G401 (cell line): ENCODE data around the gene TRPV4. TPM values are rescaled to one million over a fixed set of nuclear protein-coding genes. Genes with fewer than 3 reads are reported as not detected.

Experiments used
- DNase-seq: peaks from one replicate; pipeline ENCODE4 v3.0.0-alpha.2; 2015; ENCODE audit warnings: low spot score
- in situ Hi-C: cut with HindIII; loops from 2 replicates; pipeline ENCODE4 v1.10.0; 2016; ENCODE audit warnings: low sequenced_read_pairs, mixed read lengths
- total RNA-seq: library from RNA; depleted of rRNA; stranded (reverse); fragments of >200 nt; shearing (Covaris generic); gene quantifications from 2 replicates; pipeline ENCODE4 v1.2.3, GENCODE V29; 2014

The TRPV4 gene
- total RNA-seq, 1 experiment from 2014 or later = not detected

DNA sequence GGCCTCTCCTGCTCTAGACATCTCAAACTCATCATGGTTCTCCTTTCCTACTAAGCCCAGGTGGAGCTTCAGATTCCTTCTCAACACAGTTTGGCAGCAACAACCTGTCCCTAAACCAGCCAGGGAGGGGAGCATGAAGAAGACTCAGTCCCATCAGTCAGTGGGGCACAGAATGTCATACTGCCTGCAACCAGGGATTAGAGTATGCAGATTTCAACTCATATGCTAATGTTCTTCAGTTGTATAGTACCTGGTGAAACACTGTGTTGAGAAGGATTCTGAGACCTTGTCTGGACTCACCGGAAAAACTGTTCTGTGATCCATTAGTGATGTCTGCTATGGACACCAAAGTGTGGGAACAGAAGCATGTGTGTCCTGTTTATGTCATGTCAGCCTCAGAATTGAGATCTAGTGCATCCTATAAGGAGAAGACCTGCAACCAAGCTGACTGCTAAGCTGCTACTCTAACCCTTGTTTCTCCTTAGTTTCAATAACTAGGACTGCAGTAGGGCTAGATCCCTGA lies 43.6 kb downstream of the TRPV4 start:
- in situ Hi-C loops = no loop called here
- no peak for DNase-seq

DNA sequence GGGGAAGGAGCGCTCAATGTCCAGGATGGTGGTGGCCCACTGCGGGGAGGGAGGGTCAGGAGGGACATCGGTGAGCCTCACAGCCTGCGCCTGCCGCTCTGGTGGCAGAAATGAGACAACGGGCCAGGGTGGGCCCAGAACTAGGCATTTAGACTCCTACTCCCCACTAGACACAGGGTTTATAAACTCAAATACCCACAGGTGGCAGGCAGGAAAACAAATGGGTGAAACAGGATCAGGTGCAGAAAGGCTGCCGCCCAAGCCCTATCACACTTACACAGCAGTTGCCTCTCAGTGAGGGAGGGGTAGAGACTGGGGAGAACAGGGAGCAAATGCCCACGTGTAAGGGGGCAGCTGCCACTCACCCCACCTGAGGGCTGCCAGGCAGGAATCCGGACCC lies 46.4 kb downstream of the TRPV4 start:
- no peak for DNase-seq
- in situ Hi-C loops = no loop called here

DNA sequence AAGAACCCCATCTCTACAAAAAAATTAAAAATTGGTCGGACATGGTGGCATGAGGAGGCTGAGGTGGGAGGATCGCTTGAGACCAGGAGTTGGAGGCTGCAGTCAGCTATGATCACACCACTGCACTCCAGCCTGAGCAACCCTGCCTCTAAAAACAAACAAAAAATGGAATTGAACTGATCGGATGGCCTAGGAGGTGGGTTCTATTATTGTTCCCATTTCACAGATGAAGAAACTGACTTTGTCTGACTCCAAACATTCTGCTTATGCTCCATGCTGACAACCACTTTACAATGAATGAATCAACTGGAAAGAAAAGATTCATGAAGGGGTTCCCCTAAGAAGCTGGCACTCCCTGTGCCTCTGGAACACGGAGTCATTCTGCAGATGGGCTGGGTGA lies 47.3 kb downstream of the TRPV4 start:
- in situ Hi-C loops = no loop called here
- no peak for DNase-seq

DNA sequence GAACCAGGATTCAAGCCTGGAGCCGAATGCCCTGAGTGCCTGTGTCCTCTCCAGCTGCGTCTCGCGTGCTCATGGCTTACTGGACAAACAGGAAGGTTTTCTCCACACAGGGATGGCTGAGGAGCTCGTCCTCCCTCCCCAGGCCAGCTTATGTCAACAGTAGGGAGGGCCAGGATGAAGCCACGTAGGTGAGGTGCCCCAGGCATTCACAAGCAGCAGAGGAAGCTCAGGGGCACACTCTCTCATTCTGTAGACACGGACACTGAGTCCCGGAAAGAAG lies 49.3 kb downstream of the TRPV4 start:
- in situ Hi-C loops = no loop called here
- DNase-seq = no peak

DNA sequence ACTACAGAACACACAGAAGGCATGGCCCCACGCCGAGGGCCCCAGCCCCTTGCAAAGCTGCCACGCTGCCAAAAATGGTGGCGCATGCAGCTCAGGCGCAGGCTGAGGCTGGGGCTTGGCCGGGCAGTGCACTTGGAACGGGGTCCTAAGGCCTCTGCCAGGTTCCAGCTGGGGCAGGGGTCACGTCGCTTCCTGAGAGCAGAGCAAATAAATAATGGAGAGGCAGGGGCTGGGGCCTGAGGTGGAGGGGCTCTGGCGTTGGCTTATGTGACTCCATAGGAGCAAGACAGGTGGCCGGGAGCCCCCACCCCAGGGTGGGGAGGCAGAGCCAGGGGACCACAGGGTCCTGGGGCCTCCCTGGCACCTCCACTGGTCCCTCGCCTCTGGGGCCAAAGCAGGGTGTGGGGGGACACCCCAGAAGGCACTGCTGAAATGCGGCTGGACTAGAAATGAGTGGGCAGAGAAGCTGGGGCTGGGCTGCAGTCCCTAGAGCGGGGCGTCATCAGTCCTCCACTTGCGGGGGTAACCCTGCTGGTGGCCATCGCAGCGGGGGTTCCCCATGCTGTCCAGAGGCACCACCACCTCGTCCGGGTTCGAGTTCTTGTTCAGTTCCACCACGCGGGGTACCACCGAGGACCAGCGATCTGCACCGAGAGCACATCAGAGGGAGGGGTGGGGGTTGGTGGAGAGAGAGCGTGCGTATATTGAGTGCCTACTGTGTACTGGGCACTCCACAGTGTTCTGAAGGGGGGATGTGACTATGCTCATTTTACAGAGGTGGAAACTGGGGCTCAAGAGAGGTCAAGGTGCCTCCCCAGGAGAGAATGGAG lies 49.8 kb downstream of the TRPV4 start:
- in situ Hi-C loops = no loop called here
- DNase-seq = no peak

DNA sequence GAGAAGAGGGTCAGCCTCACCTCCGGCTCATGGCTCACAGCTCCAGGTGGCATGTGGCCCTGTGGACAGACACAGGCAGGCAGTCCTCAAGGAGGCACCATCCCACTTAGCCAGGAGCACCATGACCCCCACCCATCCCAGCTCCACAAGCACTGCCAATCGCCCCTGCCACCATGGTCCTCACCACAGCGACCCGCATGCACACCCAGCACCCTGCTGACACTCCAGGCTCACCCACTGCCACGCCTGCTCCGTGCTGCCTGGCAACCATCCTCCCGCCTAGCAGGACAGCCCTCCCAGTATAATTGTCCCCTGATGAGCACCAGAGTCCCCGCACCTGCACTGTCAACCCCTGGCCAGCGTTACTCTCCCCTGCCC lies 50.9 kb downstream of the TRPV4 start:
- in situ Hi-C loops = no loop called here
- DNase-seq = no peak

DNA sequence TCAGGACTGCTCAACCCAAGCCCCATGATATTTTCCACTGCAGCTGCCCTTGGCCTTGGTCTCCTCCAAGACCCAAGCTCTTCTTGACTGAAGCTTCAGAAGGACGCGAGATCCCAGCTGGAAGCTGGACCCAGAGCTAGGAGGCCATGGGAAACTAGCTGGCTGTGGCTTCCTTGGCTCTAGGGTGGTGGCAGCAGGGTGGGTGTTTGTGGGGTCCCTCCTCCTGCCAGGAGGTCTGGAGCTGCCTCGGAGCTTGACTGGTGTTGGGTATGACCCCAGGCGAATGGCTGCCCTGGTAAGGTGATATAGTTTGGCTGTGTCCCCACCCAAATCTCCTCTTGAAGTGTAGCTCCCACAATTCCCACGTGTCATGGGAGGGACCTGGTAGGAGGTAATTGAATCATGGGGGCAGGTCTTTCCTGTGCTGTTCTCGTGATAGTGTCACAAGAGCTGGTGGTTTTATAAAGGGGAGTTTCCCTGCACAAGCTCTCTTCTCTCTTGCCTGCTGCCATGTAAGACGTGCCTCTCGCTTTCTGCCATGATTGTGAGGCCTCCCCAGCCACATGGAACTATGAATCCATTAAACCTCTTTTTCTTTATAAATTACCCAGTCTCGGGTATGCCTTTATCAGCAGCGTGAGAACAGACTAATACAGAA lies 51.4 kb downstream of the TRPV4 start:
- in situ Hi-C loops = no loop called here
- no peak for DNase-seq

DNA sequence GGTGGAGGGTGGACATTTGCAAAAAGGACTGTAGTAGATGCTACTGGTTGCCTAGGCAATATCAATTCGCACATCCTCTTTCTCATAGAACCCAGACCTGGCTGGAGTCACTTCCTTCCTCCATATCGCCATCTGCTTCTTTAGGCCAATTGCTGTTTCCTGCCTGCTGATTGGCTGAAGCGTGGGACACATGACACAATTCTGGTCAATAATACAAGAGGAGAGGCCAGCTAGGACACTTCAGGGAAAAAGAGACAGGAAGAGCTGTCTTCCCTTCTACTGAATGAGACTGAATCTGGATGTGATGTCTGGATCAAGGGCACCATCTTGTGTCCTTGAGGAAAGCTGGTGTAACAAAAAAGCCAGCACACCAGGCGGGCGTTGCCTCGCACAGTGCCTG lies 53.8 kb downstream of the TRPV4 start:
- no peak for DNase-seq
- in situ Hi-C loops = no loop called here

DNA sequence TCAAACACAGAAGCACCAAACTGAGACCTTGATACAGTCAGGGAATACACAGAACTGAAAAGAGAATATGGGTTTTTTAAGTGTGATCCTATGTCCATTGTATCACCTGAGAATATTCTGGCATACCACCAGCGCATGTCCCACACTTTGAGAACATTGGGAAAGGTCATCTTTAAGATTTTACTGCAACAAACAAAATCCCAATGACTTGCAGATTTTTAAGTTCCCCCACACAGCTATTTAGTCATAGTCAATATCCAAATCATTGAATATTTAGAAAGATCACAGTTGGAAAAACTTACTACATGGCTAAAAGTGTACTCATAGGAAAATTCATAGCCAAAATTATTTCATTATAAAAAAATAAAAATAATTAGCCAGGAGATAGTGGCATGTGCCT lies 54.5 kb downstream of the TRPV4 start:
- in situ Hi-C loops = no loop called here
- DNase-seq = no peak

DNA sequence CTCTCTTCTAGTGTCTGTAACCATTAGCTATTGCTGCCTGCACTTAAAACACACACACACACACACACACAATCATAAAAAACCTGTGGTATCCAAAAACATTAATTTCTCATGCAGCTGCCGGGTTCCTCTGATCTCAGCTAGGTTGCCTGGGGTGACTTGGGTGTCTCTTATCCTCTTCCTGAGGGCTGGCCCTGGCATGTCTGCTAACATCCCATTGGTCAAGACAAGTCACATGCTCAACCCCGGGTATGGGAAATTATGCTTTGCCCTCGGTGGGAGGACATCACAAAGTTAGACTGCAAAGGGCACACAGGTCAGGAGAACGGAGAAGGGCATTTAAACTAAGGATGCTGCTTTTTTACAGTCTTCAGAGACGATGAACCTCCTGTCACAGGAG lies 55.7 kb downstream of the TRPV4 start:
- in situ Hi-C loops = no loop called here
- DNase-seq = no peak

DNA sequence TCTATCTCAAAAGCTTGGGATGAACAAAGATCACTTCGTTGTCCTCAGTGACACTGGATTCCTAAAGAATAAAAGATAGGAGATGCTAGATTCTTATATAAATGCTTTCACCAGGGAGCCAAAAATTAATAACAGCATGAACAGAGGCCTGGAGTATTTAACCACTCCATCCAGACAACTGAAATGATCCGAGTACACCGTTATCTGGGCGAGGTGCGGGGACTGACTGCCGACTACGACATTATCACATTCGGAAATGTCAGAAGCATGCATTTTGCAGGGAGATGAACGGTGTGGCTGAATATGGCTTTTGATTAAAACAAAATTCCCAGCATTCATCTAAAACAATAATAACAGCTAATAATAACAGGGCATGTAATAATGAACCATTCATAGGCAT lies 56.6 kb downstream of the TRPV4 start:
- in situ Hi-C loops = no loop called here
- DNase-seq = no peak

DNA sequence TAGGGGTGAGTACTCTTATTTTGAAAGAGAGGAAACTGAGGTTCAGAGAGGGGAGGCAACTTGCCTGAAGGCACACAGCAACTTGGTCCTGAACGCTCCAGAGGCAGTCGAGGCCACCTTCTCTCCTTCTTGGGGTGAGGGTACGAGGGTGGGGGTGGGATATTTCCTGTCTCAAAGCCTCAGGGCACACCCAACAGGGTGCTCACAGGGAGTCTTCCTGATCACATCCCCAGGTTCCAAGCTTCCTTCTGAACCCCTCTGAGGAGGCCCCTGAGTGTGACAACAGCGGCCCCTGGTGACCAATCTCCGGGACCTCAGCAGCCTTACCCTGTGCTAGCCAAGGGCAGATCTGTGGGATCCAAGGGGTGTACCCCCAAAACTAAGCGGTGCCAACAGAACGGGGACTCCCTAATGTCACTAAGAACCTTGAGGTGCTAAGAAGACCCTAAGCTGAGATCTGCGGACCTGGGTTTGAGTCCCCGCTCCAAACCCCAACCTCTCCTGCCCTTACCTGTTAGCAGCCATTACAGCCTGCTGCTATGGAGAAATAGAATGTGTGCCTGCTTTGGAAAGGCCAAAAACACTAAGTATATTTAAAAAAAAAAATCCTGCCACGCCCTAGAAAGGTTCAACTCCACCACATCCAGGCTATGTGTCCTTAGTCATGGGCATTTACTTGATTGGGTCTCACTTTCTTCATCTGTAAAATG lies 57.9 kb downstream of the TRPV4 start:
- in situ Hi-C loops = no loop called here
- DNase-seq = peak; percentile 76

DNA sequence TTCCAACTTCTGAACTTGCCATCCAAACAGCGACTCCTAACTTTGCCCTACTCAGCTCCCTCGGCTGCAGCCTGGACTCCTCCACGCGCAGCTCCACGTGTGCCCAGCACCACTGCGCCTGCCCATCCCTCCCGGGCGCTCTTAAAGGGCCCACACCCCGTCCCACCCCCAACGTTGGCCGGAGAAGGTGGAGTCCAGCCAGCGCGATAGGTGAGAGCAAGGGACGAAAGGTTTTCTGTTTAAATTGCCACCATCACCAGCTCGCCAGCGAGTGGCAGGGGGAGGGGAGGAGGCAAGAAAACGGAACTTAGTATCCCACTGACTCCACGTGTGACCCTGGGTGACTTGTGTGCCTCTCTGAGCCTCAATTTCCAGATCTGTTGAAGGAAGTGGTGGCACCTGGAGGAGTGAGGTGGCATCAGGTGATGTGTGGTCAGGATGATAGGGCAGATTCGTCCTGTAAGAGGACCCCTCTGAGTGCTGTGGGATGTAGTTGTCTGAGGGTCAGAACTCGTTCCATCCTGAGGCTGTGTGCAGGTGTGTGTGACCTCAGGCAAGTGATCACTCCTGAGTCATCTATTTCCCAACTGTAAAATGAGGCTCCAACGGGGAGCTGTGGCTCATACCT lies 59.7 kb downstream of the TRPV4 start:
- in situ Hi-C loops = no loop called here

DNA sequence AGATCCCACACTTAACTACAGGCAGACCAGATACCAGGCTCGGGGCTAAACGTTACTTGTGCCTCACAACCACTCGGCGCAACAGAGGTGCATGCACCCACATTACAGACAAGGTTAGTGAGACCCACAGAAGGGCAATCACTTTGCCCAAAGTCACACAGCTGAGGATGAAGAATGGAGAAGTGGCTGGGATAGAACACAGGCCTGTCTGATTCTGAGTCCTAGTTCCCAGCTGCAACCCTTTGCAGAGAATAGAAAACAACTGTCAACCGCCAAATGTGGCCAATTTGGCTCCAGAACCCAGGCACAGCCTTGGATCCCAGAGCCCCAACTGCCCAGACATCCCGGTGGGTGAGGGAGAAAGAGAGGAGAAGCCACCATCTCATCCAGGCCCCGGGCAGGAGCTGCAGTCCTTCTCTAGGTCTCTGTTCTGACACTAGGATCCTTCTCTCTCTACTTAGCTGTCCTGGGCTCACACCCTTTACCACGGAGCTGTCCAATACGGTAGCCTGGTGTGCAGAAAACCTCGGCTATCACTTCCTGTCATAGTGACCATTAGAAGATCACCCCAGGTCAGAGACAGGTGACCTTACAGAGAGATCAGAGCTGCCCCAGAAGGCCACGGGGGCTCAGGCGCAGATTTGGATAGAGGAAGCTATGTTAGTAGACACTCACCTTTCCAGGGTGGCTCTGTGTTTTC lies 60.4 kb downstream of the TRPV4 start:
- in situ Hi-C loops = no loop called here
- DNase-seq = no peak

More for the DNA sequence above, 59.7 kb downstream of the TRPV4 start:
- peak; percentile 21 for DNase-seq

DNA sequence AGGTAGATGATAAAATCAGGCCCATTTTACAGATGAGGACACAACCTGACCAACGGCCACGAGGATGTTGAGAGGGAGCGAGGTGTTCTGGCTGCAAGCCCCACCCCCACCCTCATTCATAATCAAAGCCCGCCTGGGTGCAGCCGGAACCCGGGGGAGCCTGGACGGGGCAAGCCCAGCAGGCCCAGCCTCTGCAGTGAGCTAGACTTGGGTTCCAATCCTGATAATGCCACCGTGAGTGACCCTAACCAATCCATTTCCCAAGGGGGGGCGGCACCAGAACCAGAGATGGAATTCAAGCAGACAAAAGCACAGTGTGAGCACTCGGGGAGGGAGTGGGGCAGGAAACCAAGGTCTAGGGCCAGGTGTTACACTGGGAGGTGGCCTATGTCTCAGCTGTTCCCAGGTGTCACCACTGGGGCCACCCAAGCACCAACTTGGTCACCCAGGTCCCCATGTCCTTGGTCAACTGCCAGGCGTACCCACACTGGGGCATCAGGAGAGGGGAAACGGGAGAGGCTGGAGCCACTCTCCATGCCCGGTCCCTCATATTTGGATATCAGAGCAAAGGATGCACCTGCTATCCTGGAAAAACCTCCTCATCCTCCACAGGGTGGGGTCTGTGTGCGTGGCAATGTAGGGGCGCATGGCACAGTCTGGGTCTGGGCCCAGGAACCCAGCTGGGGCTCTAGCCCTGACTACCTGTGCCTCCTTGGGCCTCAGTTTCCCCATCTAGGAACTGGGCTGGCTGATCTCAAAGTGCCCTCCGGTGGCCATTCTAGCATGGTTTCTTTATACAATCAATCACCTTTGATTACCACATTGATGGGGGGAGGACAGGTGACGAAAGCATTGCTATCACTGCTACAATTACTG lies 61.2 kb downstream of the TRPV4 start:
- DNase-seq = no peak
- in situ Hi-C loops = no loop called here

DNA sequence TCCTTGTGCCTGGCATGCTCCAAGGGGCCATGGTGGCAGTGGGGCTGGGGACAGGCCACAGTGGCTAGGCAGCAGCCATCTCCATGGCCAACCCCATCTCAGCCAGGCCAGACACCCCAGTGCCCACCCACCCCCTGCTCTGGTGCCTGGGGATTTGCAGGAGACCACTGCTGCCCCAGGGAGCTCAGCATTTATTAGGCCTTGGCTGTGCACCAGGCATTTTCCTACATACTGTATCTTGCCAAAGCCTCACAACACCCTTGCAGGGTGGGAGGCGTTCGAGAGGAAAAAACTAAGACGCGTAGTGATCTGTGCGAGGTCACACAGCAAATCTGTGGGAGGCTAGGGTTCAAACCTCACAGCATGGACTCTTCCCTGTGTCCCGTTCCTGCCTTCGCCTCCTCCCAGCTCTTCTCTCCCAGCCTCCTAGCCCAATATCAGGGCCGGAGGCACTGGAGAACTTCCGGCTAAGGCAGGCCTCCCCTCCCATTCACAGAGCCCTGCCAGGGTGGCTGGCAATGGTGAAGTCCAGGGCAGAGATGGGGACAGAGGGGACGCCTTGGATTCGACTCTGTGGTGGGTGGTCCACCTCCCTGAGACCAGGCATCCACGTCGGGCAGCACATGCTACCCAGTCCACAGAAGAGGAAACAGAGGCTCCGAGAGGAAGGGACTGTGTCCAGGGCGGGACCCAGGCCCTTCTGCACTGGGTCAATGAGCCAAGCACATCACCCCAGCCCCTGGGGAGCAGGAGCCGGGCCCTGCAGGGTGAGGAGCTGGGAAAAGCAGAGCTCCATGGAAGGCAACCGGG lies 62.1 kb downstream of the TRPV4 start:
- in situ Hi-C loops = no loop called here
- DNase-seq = no peak

DNA sequence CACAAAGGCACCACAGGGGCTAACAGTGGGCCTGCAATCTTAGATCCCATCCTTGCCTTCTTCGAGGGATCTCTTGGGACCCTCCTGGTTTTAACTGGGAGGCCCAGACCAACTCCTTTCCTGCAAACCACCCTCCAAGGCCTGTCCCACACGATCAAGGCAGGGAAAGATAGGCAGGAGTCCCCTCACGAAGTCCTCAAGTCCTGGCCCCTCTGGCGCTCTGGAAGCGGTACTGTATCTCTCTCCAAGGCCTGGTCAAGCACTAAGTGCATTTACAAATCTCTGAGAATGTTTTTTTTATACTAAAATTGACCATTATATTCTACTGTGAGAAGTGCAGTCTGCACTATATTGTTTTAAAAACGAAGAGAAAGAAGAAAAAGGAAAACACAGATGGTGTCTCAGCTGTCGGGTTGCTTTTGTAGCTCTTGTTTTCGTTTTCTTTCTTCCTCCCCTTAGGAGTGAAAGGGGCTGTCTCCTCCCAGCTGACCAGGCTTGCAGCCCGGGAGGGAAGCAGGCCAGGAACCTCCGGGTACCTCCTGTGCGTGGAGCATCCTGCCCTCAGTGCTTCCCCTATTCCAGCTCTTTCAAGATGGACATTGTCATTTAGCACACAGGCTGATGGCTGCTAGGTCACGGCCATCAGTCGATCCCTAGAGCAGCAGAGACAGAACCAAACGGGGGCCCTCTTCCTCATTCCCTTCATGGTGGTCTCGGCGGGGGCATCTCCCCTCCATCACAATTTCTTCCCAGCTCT lies 62.9 kb downstream of the TRPV4 start:
- in situ Hi-C loops = no loop called here

More for the DNA sequence above, 62.9 kb downstream of the TRPV4 start:
- DNase-seq = peak; percentile 64
